ENCODE measurements around the gene TMEM183A.

GRCh38 chr1:203055161-203055799 lies 48.1 kb downstream of the TMEM183A start:
- TF ChIP-seq CTCF (IDR thresholded peaks at IDR 0.05), result no peak
- no peak for TF ChIP-seq POLR2A (IDR thresholded peaks at IDR 0.05)
- TF ChIP-seq POLR2AphosphoS5 (IDR thresholded peaks at IDR 0.05), result no peak
- no peak for TF ChIP-seq EP300 (IDR thresholded peaks at IDR 0.05)
